ENCODE data around the gene NRROS. TPM values are rescaled to one million over a fixed set of nuclear protein-coding genes. Genes with fewer than 3 reads are reported as not detected.

Gene NRROS
- total RNA-seq, 2 experiments from 2014 or later: 24.5 to 25.3 TPM

DNA sequence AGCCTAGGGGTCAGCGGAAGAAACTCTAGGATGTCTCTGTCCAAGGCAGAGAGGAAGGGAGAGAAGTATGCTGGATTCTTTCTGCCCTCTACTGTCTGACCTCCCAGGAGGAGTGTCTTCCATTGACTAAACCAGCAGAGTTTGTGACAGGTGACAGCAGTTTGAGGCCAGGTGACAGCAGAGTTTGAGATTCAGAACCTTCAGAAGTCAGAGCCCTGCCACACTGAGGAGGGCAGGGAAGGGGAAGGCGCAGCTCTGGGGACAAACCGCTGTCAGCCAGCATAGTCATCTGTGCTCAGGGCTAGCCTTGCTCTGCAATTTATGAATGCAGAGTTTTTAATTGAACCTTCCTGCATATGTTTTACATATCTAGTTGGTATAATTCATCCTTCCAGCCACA is 12.3 kb downstream of the NRROS start:
- ChIA-PET CTCF (interaction anchor here (1.1 kb wide), 1 partner anchor 61 kb away, joined by 3 read pairs; the partner anchor contains the start of gene PIGX), POLR2A (no interaction called here)
- no peak overlapping the region for H3K27ac Mint-ChIP-seq
- intact Hi-C loops (cut with micrococcal nuclease): no loop called here
- peaks cover 45% of the 10 kb centered on the region for H3K4me1 Mint-ChIP-seq (ENCODE audit: low read depth)
- H3K4me3 Mint-ChIP-seq: no peak overlapping the region
- H3K36me3 Mint-ChIP-seq: peaks cover 22% of the 10 kb centered on the region
- DNase-seq: no peak
- H3K9me3 Mint-ChIP-seq: no peaks in the 10 kb centered on the region
- H3K27me3 Mint-ChIP-seq: no peaks in the 10 kb centered on the region

GRCh38 chr3:196652961-196653795 is 13.7 kb downstream of the NRROS start:
- intact Hi-C loops (cut with micrococcal nuclease): no loop called here
- no peak for DNase-seq
- ChIA-PET CTCF (interaction anchor here (0.7 to 2.1 kb wide), 3 partner anchors 32 to 124 kb away, joined by 3 to 11 read pairs (median 3); no protein-coding TSS in a partner anchor), POLR2A (no interaction called here)
- H3K9me3 Mint-ChIP-seq: no peaks in the 10 kb centered on the region
- no peak overlapping the region for H3K4me3 Mint-ChIP-seq
- peaks cover 35% of the 10 kb centered on the region for H3K4me1 Mint-ChIP-seq (ENCODE audit: low read depth)
- no peak overlapping the region for H3K27ac Mint-ChIP-seq
- H3K27me3 Mint-ChIP-seq: no peaks in the 10 kb centered on the region
- peaks cover 25% of the 10 kb centered on the region for H3K36me3 Mint-ChIP-seq

DNA sequence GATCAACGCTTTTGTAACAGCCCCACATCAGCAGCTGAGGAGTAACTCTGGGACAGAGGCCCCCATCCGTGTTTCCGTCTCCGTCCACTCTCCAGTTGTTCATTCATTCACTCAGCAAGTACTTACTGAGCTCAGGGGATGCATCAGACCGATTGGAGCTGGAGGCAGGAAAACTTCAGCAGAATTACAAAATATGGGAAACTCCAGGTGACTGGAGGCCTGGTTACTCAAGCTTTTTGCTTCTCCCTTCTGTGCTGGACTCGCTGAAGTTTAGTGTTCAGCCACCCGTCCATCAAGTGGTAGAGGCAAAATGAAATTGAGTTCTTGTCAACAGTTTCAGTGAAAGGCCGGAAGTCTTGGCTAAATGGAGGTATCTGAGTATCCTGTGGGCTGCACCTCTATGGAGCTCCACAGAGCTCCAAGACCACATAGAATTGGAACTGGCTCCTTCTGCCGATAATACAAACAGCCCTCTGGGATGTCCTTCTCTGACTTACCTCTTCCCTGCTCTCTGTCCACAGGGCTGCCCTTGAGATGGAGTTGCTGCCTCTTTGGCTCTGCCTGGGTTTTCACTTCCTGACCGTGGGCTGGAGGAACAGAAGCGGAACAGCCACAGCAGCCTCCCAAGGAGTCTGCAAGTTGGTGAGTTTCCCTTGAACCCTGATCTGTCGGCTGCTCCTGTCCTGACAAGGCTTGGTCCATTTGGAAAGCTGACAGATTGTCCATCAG is 14.7 kb downstream of the NRROS start:
- no peak overlapping the region for H3K27ac Mint-ChIP-seq
- no peaks in the 10 kb centered on the region for H3K9me3 Mint-ChIP-seq
- CTCF ChIA-PET: interaction anchor here (1.3 to 2.1 kb wide), 3 partner anchors 31 to 55 kb away, joined by 3 to 11 read pairs (median 3); no protein-coding TSS in a partner anchor

DNA sequence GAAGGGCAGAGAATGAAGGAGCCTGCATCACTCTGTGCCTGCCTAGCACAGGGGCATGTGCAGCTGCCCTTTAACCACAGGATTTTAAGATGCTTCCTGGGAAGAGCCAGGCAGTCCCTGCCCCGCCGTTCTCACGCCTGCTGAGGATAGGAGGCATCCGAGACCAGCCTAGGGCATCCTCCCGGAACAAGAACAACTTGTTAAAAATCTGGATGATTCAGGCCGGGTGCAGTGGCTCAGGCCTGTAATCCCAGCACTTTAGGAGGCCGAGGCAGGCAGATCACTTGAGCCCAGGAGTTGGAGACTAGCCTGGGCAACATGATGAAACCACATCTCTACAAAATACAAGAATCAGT is 15.2 kb downstream of the NRROS start:
- Mint-ChIP-seq H3K36me3 (peaks cover 30% of the 10 kb centered on the region), H3K27ac (no peak overlapping the region), H3K27me3 (no peaks in the 10 kb centered on the region), H3K4me1 (ENCODE audit: low read depth) (peaks cover 26% of the 10 kb centered on the region), H3K9me3 (no peaks in the 10 kb centered on the region), H3K4me3 (no peak overlapping the region)
- CTCF ChIA-PET: interaction anchor here (1.5 to 2.1 kb wide), 2 partner anchors 31 to 56 kb away, joined by 3 to 11 read pairs; no protein-coding TSS in a partner anchor
- DNase-seq: no peak
- intact Hi-C loops (cut with micrococcal nuclease): no loop called here
- POLR2A ChIA-PET: no interaction called here

More for the DNA sequence above, 14.7 kb downstream of the NRROS start:
- Mint-ChIP-seq H3K36me3 (peaks cover 27% of the 10 kb centered on the region), H3K4me3 (no peak overlapping the region), H3K27me3 (no peaks in the 10 kb centered on the region), H3K4me1 (ENCODE audit: low read depth) (peaks cover 27% of the 10 kb centered on the region)
- intact Hi-C loops (cut with micrococcal nuclease): no loop called here
- POLR2A ChIA-PET: interaction anchor here (0.7 kb wide), 1 partner anchor 15 kb away, joined by 3 read pairs; no protein-coding TSS in a partner anchor
- no peak for DNase-seq

DNA sequence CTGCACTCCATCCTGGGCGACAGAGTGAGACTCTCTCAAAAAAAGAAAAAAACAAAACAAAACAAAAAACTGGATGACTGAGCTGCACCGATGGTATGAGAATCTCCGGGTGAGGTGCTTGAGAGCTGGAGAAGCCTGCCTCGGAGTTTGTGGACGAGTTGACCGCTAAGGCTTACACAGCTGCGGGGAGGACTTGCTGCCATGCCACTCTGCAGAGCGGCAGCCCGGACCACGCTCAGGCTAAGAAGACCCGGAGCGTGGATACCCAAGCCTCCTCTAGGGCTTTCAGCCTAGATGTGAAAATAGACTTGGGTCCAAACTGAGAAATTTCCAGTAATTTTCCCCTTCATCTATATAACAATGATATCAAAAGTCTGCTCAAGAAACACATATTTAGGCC is 16.0 kb downstream of the NRROS start:
- H3K4me3 Mint-ChIP-seq: no peak overlapping the region
- no peak overlapping the region for H3K27ac Mint-ChIP-seq
- ChIA-PET CTCF (interaction anchor here (0.6 to 1.5 kb wide), 3 partner anchors 29 to 255 kb away, joined by 3 to 4 read pairs (median 4); no protein-coding TSS in a partner anchor), POLR2A (no interaction called here)
- intact Hi-C loops (cut with micrococcal nuclease): no loop called here
- DNase-seq: no peak
- peaks cover 32% of the 10 kb centered on the region for H3K36me3 Mint-ChIP-seq
- H3K27me3 Mint-ChIP-seq: no peaks in the 10 kb centered on the region
- no peaks in the 10 kb centered on the region for H3K9me3 Mint-ChIP-seq
- peaks cover 23% of the 10 kb centered on the region for H3K4me1 Mint-ChIP-seq (ENCODE audit: low read depth)

- intact Hi-C loops (cut with micrococcal nuclease): no loop called here
- Mint-ChIP-seq H3K27ac (no peak overlapping the region), H3K4me1 (ENCODE audit: low read depth) (peaks cover 16% of the 10 kb centered on the region), H3K36me3 (peaks cover 28% of the 10 kb centered on the region), H3K9me3 (no peaks in the 10 kb centered on the region), H3K4me3 (no peak overlapping the region), H3K27me3 (no peaks in the 10 kb centered on the region)
- DNase-seq: no peak
- CTCF ChIA-PET: interaction anchor here (1.1 kb wide), 2 partner anchors 14 to 28 kb away, joined by 4 read pairs; no protein-coding TSS in a partner anchor
- POLR2A ChIA-PET: no interaction called here
These were observed 16.7 kb downstream of the NRROS start for GRCh38 chr3:196656213-196656612.

GRCh38 chr3:196659901-196660351 is 20.4 kb downstream of the NRROS start:
- ChIA-PET POLR2A (no interaction called here), CTCF (interaction anchor here (0.5 kb wide), 1 partner anchor 136 kb away, joined by 4 read pairs; no protein-coding TSS in a partner anchor)
- H3K4me3 Mint-ChIP-seq: no peak overlapping the region
- no peaks in the 10 kb centered on the region for H3K4me1 Mint-ChIP-seq (ENCODE audit: low read depth)
- H3K27me3 Mint-ChIP-seq: no peaks in the 10 kb centered on the region
- no peaks in the 10 kb centered on the region for H3K9me3 Mint-ChIP-seq
- DNase-seq: no peak
- no peak overlapping the region for H3K27ac Mint-ChIP-seq
- intact Hi-C loops (cut with micrococcal nuclease): no loop called here
- peaks cover 30% of the 10 kb centered on the region for H3K36me3 Mint-ChIP-seq

DNA sequence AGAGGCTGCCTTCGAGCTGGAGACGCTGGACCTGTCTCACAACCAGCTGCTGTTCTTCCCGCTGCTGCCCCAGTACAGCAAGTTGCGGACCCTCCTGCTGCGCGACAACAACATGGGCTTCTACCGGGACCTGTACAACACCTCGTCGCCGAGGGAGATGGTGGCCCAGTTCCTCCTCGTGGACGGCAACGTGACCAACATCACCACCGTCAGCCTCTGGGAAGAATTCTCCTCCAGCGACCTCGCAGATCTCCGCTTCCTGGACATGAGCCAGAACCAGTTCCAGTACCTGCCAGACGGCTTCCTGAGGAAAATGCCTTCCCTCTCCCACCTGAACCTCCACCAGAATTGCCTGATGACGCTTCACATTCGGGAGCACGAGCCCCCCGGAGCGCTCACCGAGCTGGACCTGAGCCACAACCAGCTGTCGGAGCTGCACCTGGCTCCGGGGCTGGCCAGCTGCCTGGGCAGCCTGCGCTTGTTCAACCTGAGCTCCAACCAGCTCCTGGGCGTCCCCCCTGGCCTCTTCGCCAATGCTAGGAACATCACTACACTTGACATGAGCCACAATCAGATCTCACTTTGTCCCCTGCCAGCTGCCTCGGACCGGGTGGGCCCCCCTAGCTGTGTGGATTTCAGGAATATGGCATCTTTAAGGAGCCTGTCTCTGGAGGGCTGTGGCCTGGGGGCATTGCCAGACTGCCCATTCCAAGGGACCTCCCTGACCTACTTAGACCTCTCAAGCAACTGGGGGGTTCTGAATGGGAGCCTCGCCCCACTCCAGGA is 21.1 kb downstream of the NRROS start:
- no peak for DNase-seq
- H3K4me1 Mint-ChIP-seq (ENCODE audit: low read depth): no peaks in the 10 kb centered on the region
- no peaks in the 10 kb centered on the region for H3K27me3 Mint-ChIP-seq
- no peak overlapping the region for H3K4me3 Mint-ChIP-seq
- POLR2A ChIA-PET: no interaction called here
- CTCF ChIA-PET: no interaction called here
- intact Hi-C loops (cut with micrococcal nuclease): no loop called here
- H3K9me3 Mint-ChIP-seq: no peaks in the 10 kb centered on the region
- peaks cover 26% of the 10 kb centered on the region for H3K36me3 Mint-ChIP-seq
- H3K27ac Mint-ChIP-seq: no peak overlapping the region

DNA sequence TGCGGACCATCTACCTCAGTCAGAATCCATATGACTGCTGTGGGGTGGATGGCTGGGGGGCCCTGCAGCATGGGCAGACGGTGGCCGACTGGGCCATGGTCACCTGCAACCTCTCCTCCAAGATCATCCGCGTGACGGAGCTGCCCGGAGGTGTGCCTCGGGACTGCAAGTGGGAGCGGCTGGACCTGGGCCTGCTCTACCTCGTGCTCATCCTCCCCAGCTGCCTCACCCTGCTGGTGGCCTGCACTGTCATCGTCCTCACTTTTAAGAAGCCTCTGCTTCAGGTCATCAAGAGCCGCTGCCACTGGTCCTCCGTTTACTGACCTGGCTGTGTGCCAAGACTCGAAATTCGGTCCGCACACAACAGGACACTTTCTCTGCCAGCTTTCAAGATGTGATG is 21.9 kb downstream of the NRROS start:
- ChIA-PET POLR2A (no interaction called here), CTCF (no interaction called here)
- H3K27ac Mint-ChIP-seq: no peak overlapping the region
- peaks cover 23% of the 10 kb centered on the region for H3K36me3 Mint-ChIP-seq
- H3K4me1 Mint-ChIP-seq (ENCODE audit: low read depth): no peaks in the 10 kb centered on the region
- no peak for DNase-seq
- no peaks in the 10 kb centered on the region for H3K27me3 Mint-ChIP-seq
- no peaks in the 10 kb centered on the region for H3K9me3 Mint-ChIP-seq
- intact Hi-C loops (cut with micrococcal nuclease): no loop called here
- H3K4me3 Mint-ChIP-seq: no peak overlapping the region

- intact Hi-C loops (cut with micrococcal nuclease): no loop called here
- H3K36me3 Mint-ChIP-seq: peaks cover 19% of the 10 kb centered on the region
These were observed 22.5 kb downstream of the NRROS start for GRCh38 chr3:196662033-196662432.

DNA sequence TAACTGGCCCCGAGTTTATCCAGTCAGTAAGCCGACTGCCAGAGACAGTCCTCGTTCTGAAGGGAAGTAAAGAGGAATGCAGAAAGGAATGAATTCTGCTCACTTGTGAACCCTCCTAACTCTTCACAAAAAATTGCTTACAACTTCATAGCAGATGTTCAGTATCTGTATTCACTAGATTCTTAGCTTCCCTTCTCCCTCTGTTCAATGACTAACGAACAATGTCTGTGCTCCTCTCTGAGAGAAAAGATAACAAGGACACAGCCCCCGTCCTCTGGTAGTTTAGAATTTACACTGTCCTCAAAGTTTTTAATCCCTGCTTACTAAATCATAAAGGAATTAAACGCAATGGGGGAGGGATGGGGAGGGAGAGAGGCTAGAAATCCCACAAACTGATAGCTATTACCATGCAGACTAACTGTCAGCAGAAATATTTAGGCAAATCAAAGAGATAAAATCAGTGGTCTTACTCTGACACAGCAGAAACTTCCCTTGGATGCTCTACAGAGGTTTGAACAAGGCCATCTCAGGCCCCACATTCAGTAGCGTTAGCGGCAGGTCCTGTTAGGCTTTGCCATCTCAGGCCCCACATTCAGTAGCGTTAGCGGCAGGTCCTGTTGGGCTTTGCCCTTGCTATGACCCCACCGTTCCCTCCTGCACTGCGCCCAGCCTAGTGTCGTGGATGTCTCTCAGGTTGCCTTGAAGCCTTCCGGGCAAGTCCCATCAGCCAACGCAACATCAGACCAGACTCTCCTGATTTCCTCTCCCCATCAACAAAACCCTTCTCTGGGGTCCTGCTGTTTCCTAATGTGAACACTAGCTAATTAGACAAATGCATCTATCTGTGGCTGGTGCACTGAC is 23.4 kb downstream of the NRROS start:
- Mint-ChIP-seq H3K36me3 (peaks cover 17% of the 10 kb centered on the region), H3K9me3 (no peaks in the 10 kb centered on the region), H3K4me1 (ENCODE audit: low read depth) (no peaks in the 10 kb centered on the region), H3K27ac (no peak overlapping the region), H3K27me3 (no peaks in the 10 kb centered on the region), H3K4me3 (no peak overlapping the region)
- CTCF ChIA-PET: interaction anchor here (0.6 to 0.9 kb wide), 2 partner anchors 21 to 54 kb away, joined by 3 to 4 read pairs; no protein-coding TSS in a partner anchor
- intact Hi-C loops (cut with micrococcal nuclease): no loop called here
- no peak for DNase-seq
- POLR2A ChIA-PET: no interaction called here

More at GRCh38 chr3:196662033-196662432, 22.5 kb downstream of the NRROS start:
- Mint-ChIP-seq H3K27me3 (no peaks in the 10 kb centered on the region), H3K4me1 (ENCODE audit: low read depth) (no peaks in the 10 kb centered on the region), H3K27ac (no peak overlapping the region), H3K9me3 (no peaks in the 10 kb centered on the region), H3K4me3 (no peak overlapping the region)
- ChIA-PET CTCF (interaction anchor here (0.9 kb wide), 1 partner anchor 53 kb away, joined by 4 read pairs; no protein-coding TSS in a partner anchor), POLR2A (no interaction called here)
- DNase-seq: no peak

All from activated CD4-positive, alpha-beta memory T cell treated with anti-CD3 and anti-CD28 coated beads for 36 hours (primary cell).